GM18867 (cell line): ENCODE data around the gene SMIM33.
"Not testable (repeated sequence)": the region's sequence is repeated elsewhere in the genome, so short reads cannot be mapped to it uniquely, and the experiment has no call there.

Experiments
- ATAC-seq: cut with Tn5 transposase; IDR thresholded peaks from one replicate; pipeline ENCODE4 v1.9.1; 2021; ENCODE audit warnings: mild to moderate bottlenecking, moderate library complexity; ENCODE audit not compliant: unreplicated experiment

Gene SMIM33

GRCh38 chr5:139481580-139482049 is 10.8 kb downstream of the SMIM33 start:
- ATAC-seq = no peak

DNA sequence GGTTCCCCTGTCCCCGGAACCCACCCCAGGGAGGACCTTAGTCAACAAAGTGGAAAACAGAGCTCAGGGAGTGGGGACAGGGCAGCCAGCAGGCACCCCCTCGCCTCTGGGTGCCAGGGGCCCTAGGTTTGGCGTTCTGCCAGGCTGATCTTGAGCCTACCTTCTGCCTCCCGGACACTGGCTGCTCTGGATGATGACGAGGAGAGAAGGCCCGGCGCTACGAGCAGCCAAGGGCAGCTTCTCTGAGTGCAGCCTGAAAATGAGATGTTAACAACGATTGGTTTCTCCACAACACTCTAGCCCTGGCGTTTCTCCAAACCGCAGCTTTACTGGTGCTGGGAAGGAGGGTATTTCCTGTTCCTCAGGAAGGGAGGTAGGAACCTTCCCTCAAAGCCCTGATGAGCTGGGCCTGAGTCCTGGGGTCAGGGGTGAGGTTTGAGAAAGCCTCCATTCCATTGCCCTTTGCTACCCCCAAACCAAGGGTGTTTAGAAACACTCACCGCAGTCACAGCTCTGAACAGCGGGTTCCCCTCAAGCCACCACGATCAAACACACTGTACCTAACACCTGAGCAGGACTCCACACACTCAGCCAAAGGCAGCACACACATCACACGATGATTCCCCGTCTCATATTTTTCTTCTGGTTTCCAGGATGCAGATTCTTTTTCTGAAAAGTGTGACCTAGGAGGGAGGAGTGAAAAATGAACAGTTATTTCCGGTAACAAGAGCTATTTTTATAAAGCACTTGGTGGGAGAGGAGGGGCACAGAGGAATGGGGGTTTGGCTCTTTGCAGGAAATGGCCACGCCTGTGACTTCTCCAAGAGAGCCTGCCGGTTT is 11.5 kb downstream of the SMIM33 start, which contains the start of gene STING1:
Gene STING1, minus strand, starts transcription at position 709 of the 840 bp plus-strand sequence. CDS start 1,054 bp downstream, outside the sequence.
- no peak for ATAC-seq

- not testable (repeated sequence) for ATAC-seq
Measured at GRCh38 chr5:139482890-139483208, 12.0 kb downstream of the SMIM33 start.

- no peak for ATAC-seq
Measured at GRCh38 chr5:139486201-139486600, 15.4 kb downstream of the SMIM33 start.

DNA sequence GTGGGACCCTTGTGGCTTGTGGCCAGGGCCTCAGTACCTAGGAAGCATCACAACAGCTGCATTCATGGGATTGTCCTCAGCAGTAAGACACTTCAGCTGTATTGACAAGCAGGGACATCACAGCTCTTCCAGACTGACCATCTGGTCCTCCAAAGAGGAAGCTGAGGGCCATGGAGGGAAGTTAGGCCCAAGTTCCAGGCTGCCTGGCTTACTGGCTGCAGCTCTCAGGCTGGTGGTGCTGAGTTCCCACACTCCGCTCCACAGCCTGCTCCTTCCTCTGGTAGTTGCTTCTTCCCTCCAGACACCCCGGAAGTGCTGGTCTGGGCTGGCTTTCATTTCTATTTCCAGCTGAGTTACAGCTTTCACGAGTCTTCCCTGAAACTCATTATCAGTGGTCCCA is 17.5 kb downstream of the SMIM33 start:
- ATAC-seq = no peak

- no peak for ATAC-seq
Measured at GRCh38 chr5:139492700-139493192, 21.9 kb downstream of the SMIM33 start.

- no peak for ATAC-seq
Measured at GRCh38 chr5:139494256-139494655, 23.5 kb downstream of the SMIM33 start.

- ATAC-seq = no peak
Measured at GRCh38 chr5:139494832-139495231, 24.0 kb downstream of the SMIM33 start.

DNA sequence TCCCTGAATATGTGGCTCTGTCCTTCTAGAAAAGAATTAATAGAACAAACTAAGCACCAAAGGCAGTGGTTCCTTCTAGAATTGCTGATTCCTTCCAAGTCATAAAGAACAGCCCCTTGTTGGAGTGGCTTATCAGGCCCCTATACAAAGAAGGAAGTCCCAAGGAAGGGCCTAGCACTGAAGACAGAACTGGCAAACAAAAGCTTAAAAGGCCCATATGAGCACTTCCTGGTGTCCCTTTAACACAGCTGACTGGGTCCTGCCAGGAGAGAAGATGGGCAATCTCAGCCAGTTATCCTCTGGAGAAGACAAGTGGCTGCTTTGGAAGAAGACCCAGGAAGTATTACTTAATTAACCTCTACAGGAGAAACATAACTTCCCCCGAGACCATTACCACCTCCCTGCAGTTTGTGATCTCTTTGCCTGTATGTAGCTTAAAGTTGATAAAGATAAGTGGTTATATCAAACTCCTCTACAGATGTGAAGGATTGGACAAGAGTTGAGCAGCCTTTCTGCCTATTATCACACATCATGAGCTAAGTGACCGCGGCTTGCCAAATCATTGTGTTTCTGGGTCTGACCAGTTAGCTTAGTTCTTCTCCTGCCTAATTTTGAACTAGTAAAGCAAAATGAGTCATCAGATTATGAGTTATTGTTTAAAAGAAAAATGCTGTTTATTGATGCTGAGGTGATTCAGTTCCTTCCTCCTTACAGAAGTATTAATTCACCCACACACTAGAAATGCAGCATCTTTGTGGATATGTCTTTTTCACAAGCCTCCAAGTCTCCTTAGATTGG is 25.0 kb downstream of the SMIM33 start:
- no peak for ATAC-seq

DNA sequence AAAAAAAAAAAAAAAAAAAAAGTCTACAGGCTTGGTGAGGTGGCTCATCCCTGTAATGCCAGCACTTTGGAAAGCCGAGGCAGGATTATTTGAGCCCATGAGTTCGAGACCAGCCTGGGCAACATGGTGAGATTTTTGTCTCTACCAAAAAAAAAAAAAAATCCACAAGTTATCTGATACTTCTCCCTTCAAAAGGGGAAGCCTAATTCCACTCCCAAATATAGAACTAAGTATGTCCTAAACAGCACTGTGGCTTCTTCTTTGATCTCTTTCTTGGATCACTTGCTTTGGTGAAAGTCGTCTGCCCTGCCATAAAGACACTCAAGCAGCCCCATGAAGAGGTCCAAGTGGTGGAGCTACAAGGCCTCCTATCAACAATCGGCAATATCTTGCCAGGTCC is 30.6 kb downstream of the SMIM33 start:
- ATAC-seq = no peak

DNA sequence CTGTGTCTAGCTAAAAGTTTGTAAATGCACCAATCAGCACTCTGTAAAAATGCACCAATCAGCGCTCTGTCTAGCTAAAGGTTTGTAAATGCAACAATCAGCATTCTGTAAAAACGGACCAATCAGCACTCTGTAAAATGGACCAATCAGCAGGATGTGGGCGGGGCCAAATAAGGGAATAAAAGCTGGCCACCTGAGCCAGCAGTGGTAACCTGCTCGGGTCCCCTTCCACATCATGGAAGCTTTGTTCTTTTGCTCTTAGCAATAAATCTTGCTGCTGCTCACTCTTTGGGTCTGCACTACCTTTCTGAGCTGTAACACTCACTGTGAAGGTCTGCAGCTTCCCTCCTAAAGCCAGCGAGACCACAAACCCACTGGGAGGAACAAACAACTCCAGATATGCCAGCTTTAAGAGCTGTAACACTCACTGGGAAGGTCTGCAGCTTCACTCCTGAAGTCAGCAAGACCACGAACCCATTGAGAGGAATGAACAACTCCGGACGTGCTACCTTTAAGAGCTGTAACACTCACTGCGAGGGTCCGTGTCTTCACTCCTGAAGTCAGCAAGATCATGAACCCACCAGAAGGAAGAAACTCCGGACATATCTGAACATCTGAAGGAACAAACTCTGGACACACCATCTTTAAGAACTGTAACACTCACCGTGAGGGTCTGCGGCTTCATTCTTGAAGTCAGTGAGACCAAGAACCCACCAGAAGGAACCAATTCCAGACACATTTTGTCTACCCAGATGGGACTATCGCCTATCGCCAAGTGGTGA is 32.4 kb downstream of the SMIM33 start:
- not testable (repeated sequence) for ATAC-seq

DNA sequence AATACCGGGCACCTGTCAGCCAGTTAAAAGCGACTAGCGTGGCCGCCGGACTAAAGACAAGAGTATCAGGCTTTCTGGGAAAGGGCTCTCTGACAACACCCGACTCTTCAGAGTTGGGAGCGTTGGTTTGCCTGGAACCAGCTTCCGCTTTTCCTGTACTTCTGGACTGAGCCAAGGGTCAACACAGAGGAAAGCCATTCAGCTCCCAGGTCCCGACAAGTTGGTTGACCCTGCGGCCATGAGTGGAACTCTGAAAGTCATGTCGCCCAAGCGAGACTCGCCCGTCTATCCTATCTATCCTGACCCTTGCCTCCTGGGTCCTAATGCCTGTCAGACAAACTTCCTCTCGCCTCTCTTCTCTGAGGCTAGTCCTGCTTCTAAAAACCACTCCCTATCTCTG is 33.1 kb downstream of the SMIM33 start:
- not testable (repeated sequence) for ATAC-seq

DNA sequence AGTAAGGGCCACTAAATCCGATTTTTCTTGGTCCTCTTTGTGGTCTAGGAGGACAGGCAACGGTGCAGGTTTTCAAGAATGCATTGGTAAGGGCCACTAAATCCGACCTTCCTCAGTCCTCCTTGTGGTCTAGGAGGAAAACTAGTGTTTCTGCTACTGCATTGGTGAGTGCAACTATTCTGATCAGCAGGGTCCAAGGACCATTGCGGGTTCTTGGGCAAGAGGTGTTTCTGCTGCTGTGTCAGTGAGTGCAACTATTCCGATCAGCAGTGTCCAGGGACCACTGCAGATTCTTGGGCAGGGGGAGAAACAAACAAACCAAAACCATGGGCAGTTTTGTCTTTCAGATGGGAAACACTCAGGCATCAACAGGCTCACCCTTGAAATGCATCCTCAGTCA is 33.9 kb downstream of the SMIM33 start:
- ATAC-seq = not testable (repeated sequence)

GRCh38 chr5:139512786-139513390 is 42.1 kb downstream of the SMIM33 start:
- ATAC-seq = no peak

GRCh38 chr5:139513434-139513833 is 42.6 kb downstream of the SMIM33 start:
- ATAC-seq = peak; percentile 62

GRCh38 chr5:139513852-139514485 is 43.2 kb downstream of the SMIM33 start:
- peak; percentile 18 for ATAC-seq

GRCh38 chr5:139514486-139514856 is 43.7 kb downstream of the SMIM33 start:
- ATAC-seq = no peak

DNA sequence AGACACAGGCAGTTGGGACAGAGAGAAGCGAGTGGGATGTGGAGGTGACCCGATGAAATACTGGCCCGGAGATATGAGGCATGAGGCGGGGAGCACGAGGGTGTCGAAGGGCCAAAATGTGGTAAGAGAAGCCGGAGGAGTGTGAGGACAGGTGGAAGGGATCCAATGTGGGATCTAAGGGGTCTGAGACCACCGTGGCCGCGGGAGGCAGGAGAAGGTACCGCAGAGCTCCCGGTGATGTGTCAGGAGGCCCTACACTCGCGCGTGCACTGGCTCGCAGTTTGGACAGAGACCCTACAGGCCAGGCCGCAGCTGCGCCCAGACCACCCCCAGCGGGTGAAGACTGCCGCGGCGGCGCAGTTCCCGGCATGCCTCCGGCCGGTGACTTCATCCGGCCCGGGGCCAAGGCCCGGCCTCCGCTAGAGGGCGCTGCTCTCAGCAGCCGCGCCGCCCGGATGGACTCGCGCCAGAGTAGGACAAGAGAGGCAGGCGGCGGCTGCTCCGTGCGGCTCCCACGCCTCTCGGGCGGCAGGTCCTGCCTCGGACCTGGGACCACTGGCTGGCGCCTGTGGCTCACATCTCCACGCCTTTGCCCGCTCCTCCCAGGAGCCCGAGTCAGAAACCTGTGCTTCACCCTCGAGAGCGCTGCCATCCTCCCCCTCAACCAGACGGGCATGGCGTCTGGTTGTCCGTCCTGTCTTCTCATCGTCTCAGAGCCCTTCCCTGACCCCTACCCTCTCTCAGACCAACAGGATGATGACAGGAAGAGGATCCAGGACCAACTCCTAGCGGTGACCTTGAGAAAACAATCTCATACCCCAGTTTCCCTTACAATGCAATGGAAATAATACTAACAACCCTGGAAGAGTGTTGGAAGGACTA is 47.1 kb downstream of the SMIM33 start:
- peak; percentile 83 for ATAC-seq
